ENCODE data around the gene GAS2L1.
"Not testable (repeated sequence)": the region's sequence is repeated elsewhere in the genome, so short reads cannot be mapped to it uniquely, and the experiment has no call there.

The GAS2L1 gene

GRCh38 chr22:29342177-29342576 lies 35.7 kb downstream of the GAS2L1 start:
- no peak for DNase-seq (ENCODE audit: low read depth in 2 of 2)

GRCh38 chr22:29342577-29343312 lies 36.3 kb downstream of the GAS2L1 start:
- DNase-seq (ENCODE audit: low read depth in 2 of 2) = no peak

- no peak for DNase-seq (ENCODE audit: low read depth in 2 of 2)
Observed at GRCh38 chr22:29343313-29343805, 36.9 kb downstream of the GAS2L1 start.

- no peak for DNase-seq (ENCODE audit: low read depth in 2 of 2)
Observed at GRCh38 chr22:29344137-29344536, 37.7 kb downstream of the GAS2L1 start.

GRCh38 chr22:29344889-29345288 lies 38.4 kb downstream of the GAS2L1 start:
- not testable (repeated sequence) for DNase-seq (ENCODE audit: low read depth in 2 of 2)

GRCh38 chr22:29345932-29346331 lies 39.5 kb downstream of the GAS2L1 start:
- no peak for DNase-seq (ENCODE audit: low read depth in 2 of 2)

GRCh38 chr22:29346659-29347058 lies 40.2 kb downstream of the GAS2L1 start:
- no peak for DNase-seq (ENCODE audit: low read depth in 2 of 2)

GRCh38 chr22:29348041-29348440 lies 41.6 kb downstream of the GAS2L1 start:
- no peak for DNase-seq (ENCODE audit: low read depth in 2 of 2)

- no peak for DNase-seq (ENCODE audit: low read depth in 2 of 2)
Observed at GRCh38 chr22:29348956-29349355, 42.5 kb downstream of the GAS2L1 start.

GRCh38 chr22:29351042-29351441 lies 44.6 kb downstream of the GAS2L1 start:
- DNase-seq (ENCODE audit: low read depth in 2 of 2) = no peak

GRCh38 chr22:29351891-29352290 lies 45.4 kb downstream of the GAS2L1 start:
- DNase-seq (ENCODE audit: low read depth in 2 of 2) = no peak

GRCh38 chr22:29352778-29353177 lies 46.3 kb downstream of the GAS2L1 start:
- DNase-seq (ENCODE audit: low read depth in 2 of 2) = no peak

- DNase-seq (ENCODE audit: low read depth in 2 of 2) = no peak
Observed at GRCh38 chr22:29353286-29353685, 46.8 kb downstream of the GAS2L1 start.

- no peak for DNase-seq (ENCODE audit: low read depth in 2 of 2)
Observed at GRCh38 chr22:29353860-29354259, 47.4 kb downstream of the GAS2L1 start.

GRCh38 chr22:29357193-29357890 lies 50.9 kb downstream of the GAS2L1 start:
- not testable (repeated sequence) for DNase-seq (ENCODE audit: low read depth in 2 of 2)

GRCh38 chr22:29359469-29359868 lies 53.0 kb downstream of the GAS2L1 start:
- DNase-seq (ENCODE audit: low read depth in 2 of 2) = no peak
